GM12891 (cell line): ENCODE data around the gene CHMP1B.
"Not testable (repeated sequence)": the region's sequence is repeated elsewhere in the genome, so short reads cannot be mapped to it uniquely, and the experiment has no call there.

Experiments used
- DNase-seq: peaks from one replicate; pipeline ENCODE4 v3.0.0; 2011; ENCODE audit warnings: low spot score; ENCODE audit not compliant: insufficient read length
- FAIRE-seq: peaks from 2 replicates; lab custom pipeline; 2011; peaks lifted over from hg19 to GRCh38; lab: Jason Lieb, UNC
- PAX5 ChIP-seq: IDR thresholded peaks from 2 replicates; pipeline ENCODE4 v1.6.1; 2011; ENCODE audit warnings: low read length, moderate library complexity, mild to moderate bottlenecking; ENCODE audit not compliant: insufficient read depth, severe bottlenecking
- POLR2A ChIP-seq: IDR thresholded peaks from 2 replicates; pipeline ENCODE4 v1.6.1; 2011; ENCODE audit warnings: low read depth, low read length, control low read depth
- POLR2AphosphoS5 ChIP-seq: IDR thresholded peaks from 2 replicates; pipeline ENCODE4 v1.6.1; 2011; ENCODE audit warnings: low read depth, low read length, control low read depth
- POU2F2 ChIP-seq: IDR thresholded peaks from 2 replicates; pipeline ENCODE4 v1.6.1; 2011; ENCODE audit warnings: low read depth, mild to moderate bottlenecking, control low read depth, low read length, moderate library complexity
- SPI1 ChIP-seq: IDR thresholded peaks from 2 replicates; pipeline ENCODE4 v1.6.1; 2011; ENCODE audit warnings: low read depth, low read length, control low read depth
- TAF1 ChIP-seq: IDR thresholded peaks from 2 replicates; pipeline ENCODE4 v1.6.1; 2011; ENCODE audit warnings: low read depth, low read length, control low read depth

CHMP1B gene

GRCh38 chr18:11849841-11850634 is 1.2 kb upstream of the CHMP1B start:
- DNase-seq (no peak), FAIRE-seq (peak; percentile 75)
- TF ChIP-seq TAF1 = no peak
- TF ChIP-seq SPI1 = no peak
- TF ChIP-seq PAX5 = no peak
- TF ChIP-seq POLR2AphosphoS5 = no peak
- no peak for TF ChIP-seq POU2F2
- TF ChIP-seq POLR2A = no peak

DNA sequence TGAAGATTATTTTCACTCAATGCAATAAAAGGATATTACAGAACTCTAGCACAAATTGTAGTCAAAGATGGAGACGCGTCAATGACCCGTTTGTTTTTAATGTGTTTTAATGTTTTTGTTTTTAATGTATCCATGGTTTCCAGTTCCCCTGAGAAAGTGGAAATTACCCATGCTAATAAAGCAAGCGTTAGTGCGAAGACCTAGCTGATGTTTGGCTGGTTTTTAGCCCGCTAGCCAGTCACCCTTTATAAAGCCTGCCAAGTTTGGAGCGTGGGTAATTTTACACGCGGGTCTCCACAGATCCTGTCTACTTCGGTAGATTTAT is 430 bp upstream of the CHMP1B start:
- no peak for TF ChIP-seq SPI1
- TF ChIP-seq POU2F2 = no peak
- TF ChIP-seq POLR2AphosphoS5 = no peak
- FAIRE-seq (no peak), DNase-seq (no peak)

- TF ChIP-seq POLR2A (no peak), POLR2AphosphoS5 (no peak), POU2F2 (no peak)
- FAIRE-seq (peak; percentile 20), DNase-seq (no peak)
These were observed 659 bp downstream of the CHMP1B start for GRCh38 chr18:11851806-11852337.

DNA sequence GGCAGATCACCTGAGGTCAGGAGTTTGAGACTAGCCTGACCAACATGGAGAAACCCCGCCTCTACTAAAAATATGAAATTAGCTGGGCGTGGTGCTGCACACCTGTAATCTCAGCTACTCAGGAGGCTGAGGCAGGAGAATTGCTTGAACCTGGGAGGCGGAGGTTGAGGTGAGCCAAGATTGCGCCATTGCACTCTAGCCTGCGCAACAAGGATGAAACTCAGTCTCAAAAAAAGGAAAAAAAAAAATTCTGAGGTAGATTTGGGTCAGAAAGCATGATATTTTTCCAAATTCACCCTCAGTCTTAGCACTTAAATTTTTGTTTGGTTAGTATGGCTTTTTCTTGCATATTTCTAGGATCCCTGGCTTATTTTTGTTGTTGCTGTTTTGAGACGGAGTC is 3.3 kb downstream of the CHMP1B start:
- DNase-seq, FAIRE-seq: not testable (repeated sequence)

DNA sequence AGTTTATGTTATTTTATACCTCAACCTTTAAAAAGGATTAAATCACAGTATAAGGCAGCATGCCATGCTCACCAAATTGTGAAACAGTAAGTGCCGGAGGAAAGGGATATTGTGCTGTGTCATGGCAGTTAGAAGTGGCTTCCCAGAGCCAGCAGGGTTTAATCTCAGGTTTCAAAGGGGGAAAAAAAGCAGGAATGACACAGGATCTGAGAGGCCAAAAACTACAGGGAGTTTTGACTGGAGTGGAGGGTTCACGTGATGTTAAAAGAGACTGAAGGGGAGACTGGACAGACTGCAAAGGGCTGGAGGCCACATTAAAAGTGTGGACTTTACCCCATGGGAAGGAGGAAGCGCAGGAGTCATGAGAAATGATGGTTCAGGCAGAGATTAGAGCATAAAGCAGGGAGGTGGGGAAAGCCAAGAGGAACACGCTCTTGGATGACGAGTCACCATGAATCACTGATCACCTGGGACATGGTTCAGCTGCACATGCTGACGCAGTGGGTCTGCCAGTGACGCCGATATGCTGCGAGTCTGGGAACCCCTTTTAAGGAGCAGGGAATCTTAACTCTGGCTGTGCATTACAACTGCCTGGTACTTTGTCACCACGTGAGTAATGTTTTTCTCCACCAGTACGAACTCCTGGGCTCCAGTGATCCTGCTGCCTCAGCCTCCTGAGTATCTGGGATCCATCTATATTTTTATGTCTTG is 6.1 kb downstream of the CHMP1B start:
- FAIRE-seq (no peak), DNase-seq (no peak)
- TF ChIP-seq POU2F2 (no peak), SPI1 (no peak), POLR2AphosphoS5 (no peak), TAF1 (no peak), POLR2A (no peak), PAX5 (no peak)

- TF ChIP-seq POLR2A = no peak
- TF ChIP-seq PAX5 = no peak
- no peak for TF ChIP-seq TAF1
- no peak for TF ChIP-seq POLR2AphosphoS5
- no peak for TF ChIP-seq POU2F2
- TF ChIP-seq SPI1 = no peak
- no peak for DNase-seq
- FAIRE-seq = no peak
These were observed 8.1 kb downstream of the CHMP1B start for GRCh38 chr18:11859282-11859830.

GRCh38 chr18:11859903-11860407 is 8.7 kb downstream of the CHMP1B start:
- no peak for TF ChIP-seq SPI1
- no peak for TF ChIP-seq POLR2AphosphoS5
- TF ChIP-seq POLR2A = no peak
- no peak for TF ChIP-seq POU2F2
- TF ChIP-seq PAX5 = no peak
- no peak for TF ChIP-seq TAF1
- DNase-seq (no peak), FAIRE-seq (no peak)

DNA sequence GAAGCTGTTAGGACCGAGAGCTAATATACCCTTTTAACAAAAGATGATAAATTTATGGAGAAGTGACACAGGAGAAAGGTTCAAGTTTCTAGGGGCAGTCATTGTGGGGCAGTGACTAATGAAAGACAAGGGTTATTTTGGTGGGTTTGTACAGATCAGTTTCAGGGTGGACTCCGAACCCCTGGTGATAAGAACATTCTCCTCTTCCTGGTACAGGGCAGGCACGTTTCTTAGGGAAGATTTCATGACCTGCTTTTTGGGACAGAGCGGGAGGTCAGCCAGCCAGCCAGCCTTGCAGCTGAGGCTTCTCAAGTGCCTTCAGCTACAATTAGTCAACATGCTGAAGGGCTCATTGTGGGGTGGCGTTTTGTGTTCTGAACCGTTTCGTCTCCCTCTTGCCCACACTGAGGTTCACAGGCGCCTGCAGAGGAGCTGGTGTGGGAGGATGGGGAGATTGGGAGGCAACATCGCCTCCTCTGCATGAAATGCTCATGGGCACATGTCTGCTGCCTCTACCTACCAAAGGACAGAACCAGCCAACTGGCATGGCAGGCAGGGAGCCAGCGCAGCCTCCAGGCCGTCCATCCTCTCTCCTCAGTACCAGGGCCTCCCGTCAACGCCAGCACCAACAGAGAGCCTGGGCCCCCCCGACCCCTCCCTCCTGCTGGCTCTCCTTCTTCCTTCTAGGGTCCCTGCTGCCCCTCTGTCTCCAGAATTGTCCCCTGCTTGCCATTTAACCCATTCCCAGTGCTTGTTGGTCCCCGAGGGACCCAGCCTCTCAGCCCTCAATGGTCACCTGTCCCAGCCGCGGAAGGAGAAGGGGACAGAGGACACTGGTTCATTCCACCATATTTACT is 9.6 kb downstream of the CHMP1B start:
- no peak for TF ChIP-seq POLR2A
- TF ChIP-seq POLR2AphosphoS5 = no peak
- TF ChIP-seq POU2F2 = no peak
- no peak for TF ChIP-seq TAF1
- TF ChIP-seq SPI1 = no peak
- TF ChIP-seq PAX5 = no peak
- DNase-seq = no peak
- no peak for FAIRE-seq

DNA sequence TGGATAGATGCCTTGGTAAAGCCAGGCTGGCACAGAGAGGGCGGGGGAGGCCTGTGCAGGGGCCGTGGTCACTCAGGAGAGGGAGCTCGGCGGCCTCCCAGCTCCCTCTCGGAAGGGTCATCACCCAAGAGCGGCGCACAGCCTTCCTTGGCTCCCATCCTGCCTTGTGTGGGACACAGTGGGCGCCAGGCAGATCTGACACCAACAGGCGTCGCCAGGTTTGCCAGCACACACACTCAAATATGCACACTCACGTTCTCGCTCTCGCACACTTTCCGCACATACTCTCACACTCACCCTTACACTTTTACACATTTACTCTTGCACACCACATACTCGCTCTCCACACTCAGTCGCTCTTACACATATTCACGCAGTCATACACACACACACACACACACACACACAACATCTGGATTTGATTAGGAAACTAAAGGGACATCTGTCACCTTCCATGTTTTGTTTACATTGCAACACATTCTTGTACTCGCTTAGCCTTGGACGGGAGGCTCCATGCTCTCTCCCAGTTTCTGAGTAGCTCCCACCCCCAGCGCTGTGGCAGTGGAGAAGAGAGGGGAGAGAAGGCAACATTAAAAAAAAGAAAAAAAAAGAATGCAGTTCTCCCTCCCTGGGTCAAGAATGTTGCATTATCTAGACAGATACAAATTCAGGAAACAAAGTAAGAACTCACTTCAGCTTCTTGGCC is 10.5 kb downstream of the CHMP1B start:
- FAIRE-seq (no peak), DNase-seq (no peak)

More for the DNA sequence above, 10.5 kb downstream of the CHMP1B start:
- TF ChIP-seq POLR2A (no peak), SPI1 (no peak), TAF1 (no peak), POU2F2 (no peak), PAX5 (no peak), POLR2AphosphoS5 (no peak)
